Right ventricle myocardium inferior (tissue), 1 donor: ENCODE measurements around the gene KRT72. TPM values are rescaled to one million over a fixed set of nuclear protein-coding genes. Genes with fewer than 3 reads are reported as not detected.

Source experiments
- ATAC-seq: fragments of 200-7000 bp; cut with Tn5 transposase; one replicate; pipeline ENCODE4 v1.9.1; 2020; ENCODE audit warnings: mild to moderate bottlenecking, moderate library complexity
- DNase-seq: peaks from one replicate; pipeline ENCODE4 v3.0.0; 2021; ENCODE audit errors: missing footprints
- intact Hi-C: fragments of 100-400 bp; cut with DNase I; formaldehyde crosslinking; loops from one replicate; pipeline ENCODE4 v1.11.0; 2022
- total RNA-seq: library from RNA; stranded (reverse); fragmentation: NEBNext Ultra II Directional; extraction: Animal tissue kit (Norgen Biotek cat#: 25700); gene quantifications from one replicate; pipeline ENCODE4 v1.2.1, GENCODE V29; 2021
- donor health status: DM: no; HTN: yes; CAD: no; lungs with severe emphysema.

KRT72 gene
- total RNA-seq, 1 donor from 2014 or later, result not detected

GRCh38 chr12:52585946-52586345, 15.3 kb downstream of the KRT72 start:
- DNase-seq (no peak), ATAC-seq (no peak)
- intact Hi-C loops, result loop anchor here (10.0 kb wide), 1 partner anchor 389 kb away; no protein-coding TSS in a partner anchor

GRCh38 chr12:52585066-52585465, 16.2 kb downstream of the KRT72 start:
- no peak for DNase-seq
- intact Hi-C loops, result loop anchor here (10.0 kb wide), 1 partner anchor 390 kb away; no protein-coding TSS in a partner anchor
- ATAC-seq, result no peak

GRCh38 chr12:52584156-52584682, 17.0 kb downstream of the KRT72 start:
- intact Hi-C loops, result loop anchor here (5.0 to 10.0 kb wide), 2 partner anchors 83 to 391 kb away; no protein-coding TSS in a partner anchor
- DNase-seq (no peak), ATAC-seq (no peak)

- ATAC-seq (peak; percentile 77), DNase-seq (no peak)
- intact Hi-C loops, result loop anchor here (1.0 to 10.0 kb wide), 5 partner anchors 84 to 392 kb away; no protein-coding TSS in a partner anchor
These were observed 18.2 kb downstream of the KRT72 start for GRCh38 chr12:52582971-52583456.

- ATAC-seq, result no peak
- DNase-seq, result no peak
- intact Hi-C loops, result loop anchor here (2.0 to 10.0 kb wide), 3 partner anchors 85 to 392 kb away; no protein-coding TSS in a partner anchor
These were observed 18.8 kb downstream of the KRT72 start for GRCh38 chr12:52582486-52582885.

- ATAC-seq (no peak), DNase-seq (no peak)
- intact Hi-C loops, result loop anchor here (5.0 to 10.0 kb wide), 2 partner anchors 86 to 393 kb away; no protein-coding TSS in a partner anchor
These were observed 19.8 kb downstream of the KRT72 start for GRCh38 chr12:52581481-52581880.

- ATAC-seq (no peak), DNase-seq (no peak)
- intact Hi-C loops, result loop anchor here (5.0 to 10.0 kb wide), 2 partner anchors 86 to 394 kb away; no protein-coding TSS in a partner anchor
These were observed 20.2 kb downstream of the KRT72 start for GRCh38 chr12:52581066-52581465.

GRCh38 chr12:52580496-52580895, 20.8 kb downstream of the KRT72 start:
- ATAC-seq (no peak), DNase-seq (no peak)
- intact Hi-C loops, result loop anchor here (5.0 to 10.0 kb wide), 2 partner anchors 87 to 394 kb away; no protein-coding TSS in a partner anchor

- ATAC-seq (no peak), DNase-seq (no peak)
- intact Hi-C loops, result loop anchor here (5.0 to 10.0 kb wide), 2 partner anchors 88 to 395 kb away; no protein-coding TSS in a partner anchor
These were observed 21.5 kb downstream of the KRT72 start for GRCh38 chr12:52579468-52580465.

GRCh38 chr12:52578469-52578868, 22.8 kb downstream of the KRT72 start:
- intact Hi-C loops, result no loop called here

GRCh38 chr12:52577316-52577715, 23.9 kb downstream of the KRT72 start:
- DNase-seq (no peak), ATAC-seq (no peak)
- intact Hi-C loops, result no loop called here

More at GRCh38 chr12:52578469-52578868, 22.8 kb downstream of the KRT72 start:
- DNase-seq (no peak), ATAC-seq (no peak)

GRCh38 chr12:52575948-52576347, 25.3 kb downstream of the KRT72 start:
- intact Hi-C loops, result no loop called here
- DNase-seq (no peak), ATAC-seq (no peak)

GRCh38 chr12:52575256-52575655, 26.0 kb downstream of the KRT72 start:
- DNase-seq, result no peak
- intact Hi-C loops, result no loop called here
- no peak for ATAC-seq

- DNase-seq (no peak), ATAC-seq (no peak)
- intact Hi-C loops, result no loop called here
These were observed 27.5 kb downstream of the KRT72 start, which contains the start of gene KRT74 for GRCh38 chr12:52573743-52574142. Gene KRT74, minus strand, starts transcription at chr12:52573843. Its CDS starts 66 bp downstream, at chr12:52573777.

GRCh38 chr12:52573306-52573705, 28.0 kb downstream of the KRT72 start:
- no peak for DNase-seq
- intact Hi-C loops, result no loop called here
- no peak for ATAC-seq

- intact Hi-C loops, result no loop called here
- ATAC-seq, result no peak
- no peak for DNase-seq
These were observed 30.8 kb downstream of the KRT72 start for GRCh38 chr12:52570511-52570910.

GRCh38 chr12:52568111-52568510, 33.2 kb downstream of the KRT72 start:
- no peak for DNase-seq
- no peak for ATAC-seq
- intact Hi-C loops, result loop anchor here (10.0 kb wide), 1 partner anchor 183 kb away; the partner anchor contains the start of gene KRT84

GRCh38 chr12:52566847-52567291, 34.4 kb downstream of the KRT72 start:
- no peak for DNase-seq
- ATAC-seq, result peak; percentile 96
- intact Hi-C loops, result loop anchor here (10.0 kb wide), 1 partner anchor 182 kb away; the partner anchor contains the start of gene KRT84

- ATAC-seq, result no peak
- no peak for DNase-seq
- intact Hi-C loops, result loop anchor here (10.0 kb wide), 1 partner anchor 180 kb away; the partner anchor contains the start of gene KRT84
These were observed 36.7 kb downstream of the KRT72 start for GRCh38 chr12:52564582-52564981.
